HG03103 (cell line): ENCODE results near the gene TMEM98.
"Not testable (repeated sequence)": the region's sequence is repeated elsewhere in the genome, so short reads cannot be mapped to it uniquely, and the experiment has no call there.

Experiments
- ATAC-seq: cut with Tn5 transposase; IDR thresholded peaks from one replicate; pipeline ENCODE4 v1.9.1; 2021; ENCODE audit warnings: low read depth; ENCODE audit not compliant: unreplicated experiment

The TMEM98 gene, protein sequence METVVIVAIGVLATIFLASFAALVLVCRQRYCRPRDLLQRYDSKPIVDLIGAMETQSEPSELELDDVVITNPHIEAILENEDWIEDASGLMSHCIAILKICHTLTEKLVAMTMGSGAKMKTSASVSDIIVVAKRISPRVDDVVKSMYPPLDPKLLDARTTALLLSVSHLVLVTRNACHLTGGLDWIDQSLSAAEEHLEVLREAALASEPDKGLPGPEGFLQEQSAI

DNA sequence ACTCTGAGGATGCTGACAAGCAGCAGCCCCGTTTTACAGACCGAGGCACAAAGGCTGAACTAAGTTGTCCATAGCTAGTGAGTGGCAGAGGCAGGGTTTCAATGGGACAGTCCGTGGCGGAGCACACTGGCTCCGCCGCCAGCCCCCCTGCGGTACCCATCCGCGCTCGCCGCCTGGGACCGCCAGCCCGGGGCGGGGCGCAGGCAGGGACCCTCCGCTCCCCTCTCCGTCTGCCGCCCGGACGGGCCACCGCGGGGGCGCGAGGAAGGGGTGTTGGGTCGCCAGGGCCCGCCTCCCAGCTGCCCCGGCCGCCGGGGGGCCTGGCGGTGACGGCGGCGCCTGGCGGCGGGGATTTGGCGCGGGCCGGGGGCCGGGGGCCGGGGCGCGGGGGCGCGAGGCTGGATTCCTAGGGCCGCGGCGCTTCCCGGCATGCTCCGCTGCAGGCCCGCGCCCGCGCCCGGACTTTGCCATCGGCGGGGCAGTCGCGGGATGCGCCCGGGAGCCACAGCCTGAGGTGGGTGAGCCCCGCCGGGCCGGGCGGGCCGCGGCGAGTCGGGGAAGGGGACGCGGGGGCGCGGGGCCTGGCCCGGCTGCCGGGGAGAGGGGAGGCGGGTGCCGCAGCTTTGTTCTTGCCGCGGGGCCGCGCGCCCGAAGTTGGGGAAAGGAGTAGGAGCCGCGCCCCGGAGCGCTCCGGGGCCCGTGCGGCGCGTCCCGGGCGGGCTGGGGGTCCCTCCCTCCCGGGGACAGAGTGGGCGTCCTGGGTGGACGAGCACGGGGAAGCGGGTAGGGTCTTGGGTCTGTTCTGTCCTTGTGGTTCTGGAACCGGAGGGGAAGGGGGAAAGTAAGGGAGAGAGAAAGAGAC lies at the start of gene TMEM98:
Gene TMEM98 (plus strand): TSS at position 430 of the 862 bp plus-strand sequence. CDS start 3,376 bp downstream, outside the sequence.
- no peak for ATAC-seq

DNA sequence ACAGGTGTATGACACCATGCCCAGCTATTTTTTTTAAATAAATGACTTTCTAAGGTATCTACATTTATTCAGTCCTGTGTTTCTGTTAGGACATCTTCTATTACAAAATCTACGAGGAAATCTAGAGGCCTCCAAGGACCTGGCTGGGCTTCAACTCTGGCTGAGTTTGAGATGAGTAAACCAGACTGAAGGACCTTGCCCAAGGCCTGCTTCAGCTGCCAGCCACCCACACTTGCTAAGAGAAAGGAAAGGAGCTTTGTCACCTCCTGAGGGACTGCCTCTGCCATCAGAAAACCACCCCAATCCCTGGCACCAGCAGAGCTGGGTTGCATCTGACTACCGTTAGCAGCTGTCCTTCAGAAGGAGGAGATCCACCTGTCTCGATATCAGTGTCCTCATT lies 49.7 kb upstream of the TMEM98 start:
- no peak for ATAC-seq

DNA sequence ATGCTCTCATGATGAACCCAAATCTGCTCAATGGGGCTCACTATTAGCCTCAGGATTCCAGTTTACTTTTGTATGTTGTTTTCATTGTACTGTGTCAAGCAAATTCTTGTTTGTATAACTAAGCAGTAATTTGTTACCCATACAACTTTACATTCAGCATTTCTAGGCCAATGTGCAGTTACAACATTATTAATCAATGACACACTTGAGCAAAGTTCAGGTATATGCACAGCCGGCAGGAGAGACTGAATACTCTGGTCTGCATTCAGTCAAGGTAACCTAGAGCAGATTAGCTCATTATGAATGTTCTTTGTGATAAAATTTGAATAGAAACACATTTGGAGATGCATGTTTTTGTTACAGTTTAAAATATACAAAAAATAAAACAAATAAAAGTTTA lies 48.8 kb upstream of the TMEM98 start:
- no peak for ATAC-seq

DNA sequence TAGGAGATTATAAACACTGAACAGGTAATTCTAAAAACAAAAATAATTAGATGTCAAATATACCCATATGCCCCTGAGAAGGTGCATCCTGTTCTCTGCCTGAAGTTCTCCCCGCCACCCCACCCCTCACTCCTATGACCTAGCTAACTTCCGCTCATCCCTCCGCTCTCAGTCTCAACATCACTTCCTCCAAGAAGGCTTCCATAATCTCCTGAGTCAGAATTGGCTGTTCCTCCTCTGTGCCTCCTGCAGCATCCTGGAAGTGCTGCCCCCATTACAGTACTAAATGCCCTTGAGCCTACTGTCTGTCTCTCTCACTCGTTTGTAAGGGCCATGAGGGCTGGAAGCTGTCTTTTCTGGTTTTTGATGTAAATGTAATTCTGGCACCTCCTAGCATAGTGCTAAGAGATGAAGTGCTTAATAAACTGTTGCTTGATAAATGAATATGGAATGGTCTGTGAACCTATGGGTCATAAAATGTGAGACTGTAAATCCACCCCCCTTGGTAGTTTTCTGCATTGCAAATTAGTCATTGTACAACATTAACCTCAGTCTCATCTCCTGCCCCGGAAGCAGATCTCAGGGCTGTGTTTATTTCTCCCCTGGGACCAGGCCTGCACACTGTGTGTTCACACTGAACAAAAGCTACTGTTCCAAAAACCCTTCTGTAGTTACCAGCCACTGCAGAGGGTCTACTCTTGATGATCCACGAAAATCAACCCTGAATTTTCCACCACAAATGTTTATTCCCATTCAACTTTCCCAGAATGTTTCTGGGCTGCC lies 47.1 kb upstream of the TMEM98 start:
- ATAC-seq, result no peak

DNA sequence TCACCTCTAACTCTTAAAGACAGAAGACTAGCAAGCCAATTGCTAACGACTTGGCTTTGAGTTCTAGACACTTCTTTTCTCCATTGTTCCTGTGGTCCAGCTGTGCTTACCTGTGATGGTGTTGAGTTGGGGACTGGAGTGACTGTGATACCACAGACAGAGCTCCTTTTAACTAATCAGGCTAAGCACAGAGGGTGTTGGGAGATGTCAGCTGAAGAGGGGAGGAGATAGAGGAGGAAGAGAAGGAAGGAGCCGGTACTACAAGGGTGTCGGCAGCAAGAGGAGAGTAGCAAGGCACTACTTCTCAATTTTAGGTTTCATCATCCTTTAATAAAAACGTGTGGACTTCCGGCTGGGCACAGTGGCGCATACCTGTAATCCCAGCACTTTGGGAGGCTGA lies 45.9 kb upstream of the TMEM98 start:
- ATAC-seq, result no peak

DNA sequence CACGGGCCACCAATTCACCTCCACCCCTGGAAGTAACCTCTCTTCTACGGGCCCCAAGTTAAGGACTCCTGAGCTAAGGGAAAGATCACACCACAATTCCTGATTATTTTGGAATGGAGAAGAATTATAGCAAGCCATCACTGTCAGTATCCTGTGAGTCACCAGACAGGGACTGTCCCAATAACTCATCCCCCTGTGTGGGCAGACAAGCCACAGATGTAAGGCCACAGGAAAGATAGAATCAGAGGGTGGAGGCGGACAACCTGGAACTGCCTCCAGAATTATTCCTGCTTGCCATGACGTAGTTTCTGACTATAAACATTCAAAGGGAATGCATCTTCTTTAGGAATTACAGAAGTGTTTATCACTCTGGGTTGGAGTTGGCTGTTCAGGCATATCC lies 45.2 kb upstream of the TMEM98 start:
- no peak for ATAC-seq

DNA sequence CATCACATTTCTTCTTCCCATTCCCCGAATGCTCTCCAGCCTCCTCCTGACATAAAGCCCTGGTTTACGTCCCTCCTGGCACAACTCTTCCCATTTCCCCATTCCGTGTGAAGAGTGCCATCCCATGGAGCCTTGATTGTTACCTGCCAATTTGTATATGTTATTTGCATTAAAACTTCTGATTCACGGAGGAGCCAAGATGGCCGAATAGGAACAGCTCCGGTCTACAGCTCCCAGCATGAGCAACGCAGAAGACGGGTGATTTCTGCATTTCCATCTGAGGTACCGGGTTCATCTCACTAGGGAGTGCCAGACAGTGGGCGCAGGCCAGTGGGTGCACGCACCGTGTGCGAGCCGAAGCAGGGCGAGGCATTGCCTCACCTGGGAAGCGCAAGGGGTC lies 41.0 kb upstream of the TMEM98 start:
- ATAC-seq, result not testable (repeated sequence)

DNA sequence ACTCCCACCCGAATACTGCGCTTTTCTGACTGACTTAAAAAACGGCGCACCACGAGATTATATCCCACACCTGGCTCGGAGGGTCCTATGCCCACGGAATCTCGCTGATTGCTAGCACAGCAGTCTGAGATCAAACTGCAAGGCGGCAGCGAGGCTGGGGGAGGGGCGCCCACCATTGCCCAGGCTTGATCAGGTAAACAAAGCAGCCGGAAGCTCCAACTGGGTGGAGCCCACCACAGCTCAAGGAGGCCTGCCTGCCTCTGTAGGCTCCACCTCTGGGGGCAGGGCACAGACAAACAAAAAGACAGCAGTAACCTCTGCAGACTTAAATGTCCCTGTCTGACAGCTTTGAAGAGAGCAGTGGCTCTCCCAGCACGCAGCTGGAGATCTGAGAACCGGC lies 40.5 kb upstream of the TMEM98 start:
- ATAC-seq, result not testable (repeated sequence)

DNA sequence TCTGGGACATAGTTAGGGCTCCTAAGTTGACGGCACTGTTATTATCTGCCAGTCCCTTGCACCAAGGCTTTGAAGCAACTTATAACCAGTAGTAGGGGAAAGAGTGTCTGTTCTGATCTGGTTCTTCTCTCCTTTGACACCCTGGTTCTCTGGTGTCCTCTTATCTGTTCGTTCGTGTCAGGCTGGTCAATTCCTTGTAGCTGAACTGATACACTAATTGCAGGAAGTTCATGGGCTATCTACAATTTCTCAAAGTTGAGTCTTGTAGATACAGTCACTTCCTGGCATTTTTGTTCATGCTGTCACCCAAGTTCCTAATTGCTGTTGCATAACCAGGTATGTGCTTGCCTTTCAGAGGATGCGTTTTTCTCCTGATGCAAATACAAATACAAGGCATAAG lies 33.7 kb upstream of the TMEM98 start:
- ATAC-seq, result no peak

DNA sequence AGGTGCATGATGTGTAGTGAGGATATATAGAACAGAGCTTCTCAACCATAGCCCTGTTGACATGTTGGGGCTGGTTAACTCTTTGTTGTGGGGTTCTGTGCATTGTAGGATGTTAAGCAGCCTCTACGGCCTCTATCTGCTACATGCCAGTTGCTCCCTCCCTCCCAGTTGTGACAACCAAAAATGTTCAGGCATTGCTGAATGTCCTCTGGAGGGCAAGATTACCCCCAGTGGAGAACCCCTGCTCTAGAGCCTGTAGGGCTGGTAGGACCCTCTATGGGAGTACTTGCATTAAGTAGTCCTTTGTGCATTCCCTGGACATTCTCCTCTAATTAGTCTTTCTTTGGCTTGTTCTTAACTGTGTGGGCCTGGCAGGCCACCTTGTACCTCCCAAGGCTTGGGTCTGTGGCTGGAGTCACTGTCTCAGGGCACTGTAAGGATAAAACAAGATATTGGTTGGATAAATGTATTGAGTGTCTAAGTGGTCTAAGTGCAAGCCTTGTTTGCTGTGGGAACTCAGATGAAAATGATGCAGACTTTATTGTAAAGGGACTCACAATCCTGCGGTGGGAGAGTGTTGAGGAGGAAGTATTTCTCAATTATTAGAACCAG lies 31.2 kb upstream of the TMEM98 start:
- ATAC-seq, result no peak

DNA sequence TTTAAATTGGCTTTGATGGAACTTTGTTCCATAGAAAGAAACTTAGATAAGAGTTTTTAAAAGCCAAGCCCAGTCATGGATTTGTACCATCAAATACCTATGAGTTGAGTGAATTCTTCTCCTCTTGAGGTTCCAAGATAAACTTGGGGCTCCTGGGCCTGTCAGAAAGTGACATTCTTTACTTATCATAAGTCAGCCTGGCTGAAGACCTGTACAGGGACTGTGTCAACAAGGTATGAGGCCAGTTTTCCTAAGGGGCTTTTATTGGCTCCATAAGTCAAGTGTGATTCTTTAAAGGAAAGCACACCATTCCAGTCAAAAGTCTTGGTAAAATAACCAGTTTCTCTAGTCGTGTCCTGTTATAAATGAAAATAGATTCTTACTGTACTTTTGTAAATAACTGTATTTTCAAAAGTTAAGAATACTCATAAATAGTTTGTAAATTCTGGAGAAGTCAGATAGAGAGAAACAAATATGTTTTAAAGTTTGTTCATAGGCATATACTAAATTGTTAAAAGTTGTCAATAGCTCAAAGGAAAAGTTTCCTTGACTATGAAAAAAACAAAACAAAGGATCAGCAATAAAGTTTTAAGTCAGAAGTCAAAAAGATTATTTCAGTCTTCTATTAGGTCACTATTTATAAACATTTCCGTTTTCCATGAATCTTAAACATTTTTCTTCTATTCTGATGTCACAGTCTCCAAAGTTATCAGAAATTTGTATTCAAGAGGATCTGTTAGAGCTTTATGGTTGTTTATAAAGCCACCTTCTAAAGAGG lies 28.5 kb upstream of the TMEM98 start:
- ATAC-seq, result no peak

DNA sequence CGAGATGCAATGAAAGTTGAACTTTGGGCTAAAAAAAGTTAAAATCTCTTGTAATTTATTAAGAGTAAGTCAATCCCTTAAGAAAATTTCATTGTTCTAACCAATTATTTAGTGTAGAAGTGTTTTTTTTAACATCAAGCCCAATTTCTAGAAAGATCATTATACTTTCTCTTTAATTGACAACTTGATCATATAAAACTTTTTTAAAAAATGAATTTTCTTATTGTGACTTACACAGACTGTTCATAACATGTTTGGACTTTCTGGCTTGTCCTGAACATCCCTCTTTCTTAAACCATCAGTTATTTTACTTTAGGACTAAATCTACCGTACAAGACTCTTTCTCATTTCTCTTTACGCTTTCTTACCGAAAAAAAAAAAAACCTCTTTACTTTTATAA lies 26.2 kb upstream of the TMEM98 start:
- no peak for ATAC-seq

DNA sequence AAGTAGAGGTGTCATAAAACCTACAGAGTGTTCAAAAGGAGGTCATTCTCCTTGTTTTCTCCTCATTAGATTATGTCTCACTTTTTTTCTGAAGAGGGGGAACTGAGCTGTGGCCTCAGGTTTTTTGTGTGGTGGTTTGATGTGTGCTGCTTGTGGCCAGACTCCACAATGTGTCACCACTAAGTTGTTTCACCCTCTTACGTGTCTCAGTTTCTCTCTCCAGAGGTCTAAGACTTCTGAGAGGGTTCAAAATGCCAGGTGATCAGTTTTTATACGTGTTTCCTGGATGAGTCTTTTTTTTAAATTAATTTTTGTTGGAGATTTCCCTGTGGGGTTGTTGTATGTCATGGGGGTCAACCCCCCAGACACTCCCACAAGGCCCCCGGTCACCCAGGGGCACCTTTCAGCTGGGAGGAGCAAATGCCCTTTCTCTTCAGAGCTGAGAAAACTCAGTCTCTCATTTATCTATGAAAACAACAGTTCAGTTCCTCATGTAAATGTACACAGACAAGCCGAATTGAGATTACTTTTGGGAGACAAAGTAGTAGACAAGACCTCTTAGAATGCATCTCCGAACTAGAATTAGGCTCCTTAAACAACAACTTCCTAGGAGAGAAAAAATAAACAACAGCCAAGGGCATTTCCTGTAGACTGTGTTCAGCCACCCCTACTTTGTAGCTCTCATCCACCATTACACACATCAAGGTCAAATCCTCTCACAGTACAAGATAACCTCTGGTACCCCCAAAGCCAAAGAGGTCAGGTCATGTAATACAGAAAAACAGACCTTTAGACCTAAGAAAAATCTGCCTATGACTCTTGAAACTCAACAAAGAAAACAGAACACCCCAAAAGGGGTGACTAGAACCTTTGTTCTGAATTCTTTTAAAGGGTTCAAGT lies 23.9 kb upstream of the TMEM98 start:
- ATAC-seq, result no peak

DNA sequence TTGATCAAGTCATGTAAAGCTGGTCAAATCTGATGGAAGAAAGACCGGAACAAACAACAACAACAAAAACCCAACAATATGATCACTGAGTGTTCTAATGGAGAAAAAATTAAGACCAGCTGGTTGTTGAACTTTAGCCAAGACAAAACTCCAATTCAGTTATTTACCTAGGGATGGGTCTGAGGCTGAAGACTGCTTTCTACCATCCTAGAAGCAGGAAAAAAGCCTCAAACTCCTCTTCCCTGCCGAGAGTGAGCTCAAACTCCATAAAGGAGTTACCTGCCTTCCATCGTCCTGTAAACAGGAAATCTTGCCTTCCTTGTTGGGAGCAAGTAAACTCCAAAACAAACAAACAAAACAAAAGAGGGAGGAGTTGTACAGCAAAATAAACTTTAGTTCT lies 23.1 kb upstream of the TMEM98 start:
- ATAC-seq, result no peak

DNA sequence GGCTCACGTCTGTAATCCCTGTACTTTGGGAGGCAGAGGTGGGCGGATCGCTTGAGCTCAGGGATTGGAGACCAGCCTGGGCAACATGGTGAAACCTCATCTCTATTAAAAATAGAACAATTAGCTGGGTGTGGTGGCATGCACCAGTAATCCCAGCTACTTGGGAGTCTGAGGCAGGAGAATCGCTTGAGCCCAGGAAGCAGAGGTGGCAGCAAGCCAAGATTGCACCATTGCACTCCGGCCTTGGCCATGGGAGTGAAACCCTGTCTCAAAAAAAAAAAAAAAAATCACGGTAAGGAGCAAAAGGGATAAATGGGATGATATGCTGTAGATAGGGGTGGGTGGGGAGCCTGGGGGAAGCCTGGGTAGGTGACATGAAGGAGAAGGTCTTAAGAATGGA lies 20.4 kb upstream of the TMEM98 start:
- ATAC-seq, result no peak

DNA sequence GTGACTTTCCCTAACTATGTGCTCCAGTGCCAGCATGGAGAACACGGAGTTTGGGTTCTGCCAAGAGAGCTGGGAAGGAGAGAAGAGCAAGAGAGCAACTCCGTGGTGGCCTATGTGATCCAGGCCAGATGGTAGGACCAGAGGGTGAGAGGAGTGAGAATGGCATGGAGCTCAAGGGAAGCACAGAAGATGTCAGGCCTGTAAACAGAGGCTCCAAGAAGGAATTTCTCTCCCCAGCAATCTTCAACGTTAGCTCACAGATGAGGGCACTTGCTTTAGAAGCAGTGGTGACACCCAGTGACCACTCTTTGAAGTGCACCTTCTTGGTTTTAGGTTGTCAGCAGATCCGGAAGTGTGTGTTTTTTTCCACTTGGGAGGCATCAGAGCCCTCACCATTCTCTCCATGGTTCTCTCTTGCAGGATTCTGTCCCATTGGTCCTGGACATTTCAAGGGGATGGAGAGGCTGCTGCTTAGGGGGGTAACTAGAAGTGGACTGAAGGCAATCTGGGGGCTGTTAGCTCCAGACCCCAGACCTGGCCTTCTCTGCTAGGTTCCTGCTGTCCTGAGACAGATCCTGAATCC lies 18.1 kb upstream of the TMEM98 start:
- no peak for ATAC-seq

DNA sequence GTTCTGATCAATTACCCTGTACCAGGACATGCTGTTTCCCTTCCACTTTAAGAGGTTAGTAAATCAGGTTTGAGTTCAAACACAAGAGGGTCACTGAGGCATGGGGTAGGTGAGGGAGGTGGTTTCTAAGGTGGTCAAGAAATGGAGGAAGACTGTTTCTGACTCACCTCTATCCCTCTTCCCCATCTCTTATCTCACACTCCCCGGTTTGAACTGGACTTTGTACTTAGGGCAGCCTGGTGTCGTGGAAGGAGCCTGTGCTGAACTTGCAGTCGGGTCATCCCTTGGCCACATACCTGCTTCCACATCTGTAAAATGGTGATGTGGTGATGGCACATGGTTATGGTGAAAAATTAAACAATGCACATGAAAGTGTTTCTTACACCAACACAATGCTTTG lies 17.2 kb upstream of the TMEM98 start:
- ATAC-seq, result no peak

DNA sequence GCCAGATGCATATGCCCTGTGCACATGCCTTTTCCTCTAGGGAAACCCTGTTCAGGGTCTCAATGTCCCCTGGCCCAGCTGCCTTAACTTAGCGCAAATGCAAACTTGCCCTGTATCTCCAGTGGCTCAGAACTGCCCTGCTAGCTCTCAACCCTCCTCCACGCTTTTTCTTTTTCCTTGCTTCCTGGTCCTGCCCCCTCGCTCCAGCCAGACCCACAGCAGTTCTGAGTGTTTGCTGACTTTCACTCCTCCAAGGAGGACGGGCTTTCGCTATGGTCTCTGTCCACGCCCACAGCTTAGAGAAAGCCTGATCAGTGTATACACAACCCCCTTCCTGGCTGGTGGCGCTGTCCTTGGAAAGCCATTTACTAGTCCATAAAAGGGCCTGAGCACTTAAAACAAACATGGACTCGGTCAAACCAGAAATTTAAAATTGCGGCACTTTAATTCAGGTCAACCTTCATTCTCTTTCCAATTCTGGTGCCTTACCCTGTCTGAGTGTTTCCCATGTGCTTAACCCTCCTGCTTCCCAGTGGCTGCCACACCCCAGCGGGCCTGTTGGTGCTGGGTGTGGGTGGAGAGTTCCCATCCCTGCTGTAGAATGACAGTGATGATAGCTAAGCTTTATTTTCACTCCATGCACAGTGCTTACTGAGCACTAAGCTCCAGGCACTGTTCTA lies 15.6 kb upstream of the TMEM98 start:
- ATAC-seq, result no peak
